Ovary (tissue), 3 donors: Measurements from ENCODE around the gene C4B.

Source experiments
- CTCF ChIP-seq, 3 donors: fragments of 450-650 bp in 2 of 3; fragments of 200-600 bp in 1 of 3; IDR thresholded peaks; one replicate each; pipeline versions ENCODE4 v1.5.1 to v1.8.0; 2016 to 2022; ENCODE audit warnings: antibody characterized with exemption in 3 of 3, mild to moderate bottlenecking in 1 of 3
- POLR2A ChIP-seq: fragments of 450-650 bp; IDR thresholded peaks from one replicate; pipeline ENCODE4 v1.6.1; 2017; ENCODE audit warnings: antibody characterized with exemption, mild to moderate bottlenecking, moderate library complexity
- donor health status: DM: no; HTN: no; CAD: no.

GRCh38 chr6:32073101-32073500 is 58.5 kb downstream of the C4B start:
- TF ChIP-seq CTCF (IDR thresholded peaks at IDR 0.05) (no peak), POLR2A (no peak)
